Amygdala (tissue), 56 donors: Measurements from ENCODE around the gene THOC6.

Source experiments
- DNase-seq, 56 donors: peaks; one replicate each; lab custom pipeline; 2025; lab: John Stamatoyannopoulos, UW

The THOC6 gene

GRCh38 chr16:3027983-3028715 lies 4.3 kb downstream of the THOC6 start:
- peak in 41 of 56 donors; percentile 14 to 77 (median 46) for DNase-seq

DNA sequence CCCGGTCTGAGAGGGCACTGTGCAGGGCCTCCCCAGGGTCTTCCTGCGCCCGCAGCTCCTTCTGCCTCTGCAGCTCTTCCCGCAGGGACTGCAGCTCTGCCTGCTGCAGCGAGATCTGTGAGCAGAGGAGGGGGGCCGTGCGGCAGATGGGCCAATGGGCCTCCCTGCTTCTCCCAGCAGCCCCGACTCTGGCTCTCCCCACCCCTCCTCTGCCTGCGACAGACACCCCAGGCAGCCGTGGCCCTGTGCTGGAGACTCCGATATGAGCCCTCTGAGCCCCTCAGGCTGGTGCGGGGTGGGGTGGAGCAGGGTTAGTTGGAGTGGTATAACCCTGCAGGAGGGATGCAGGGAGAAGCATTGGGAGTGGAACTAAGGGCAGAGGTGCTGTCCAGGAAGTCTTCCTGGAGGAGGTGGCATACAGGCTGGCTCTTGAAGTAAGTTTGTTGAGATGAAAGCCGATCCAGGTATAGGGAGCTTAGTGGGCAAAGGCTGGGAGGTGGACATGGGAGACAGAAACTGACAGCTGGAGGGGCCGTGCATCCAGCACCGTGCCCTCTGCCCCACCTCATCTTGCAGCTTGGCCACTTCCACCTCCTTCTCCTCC lies 5.0 kb downstream of the THOC6 start:
- DNase-seq: no peak

DNA sequence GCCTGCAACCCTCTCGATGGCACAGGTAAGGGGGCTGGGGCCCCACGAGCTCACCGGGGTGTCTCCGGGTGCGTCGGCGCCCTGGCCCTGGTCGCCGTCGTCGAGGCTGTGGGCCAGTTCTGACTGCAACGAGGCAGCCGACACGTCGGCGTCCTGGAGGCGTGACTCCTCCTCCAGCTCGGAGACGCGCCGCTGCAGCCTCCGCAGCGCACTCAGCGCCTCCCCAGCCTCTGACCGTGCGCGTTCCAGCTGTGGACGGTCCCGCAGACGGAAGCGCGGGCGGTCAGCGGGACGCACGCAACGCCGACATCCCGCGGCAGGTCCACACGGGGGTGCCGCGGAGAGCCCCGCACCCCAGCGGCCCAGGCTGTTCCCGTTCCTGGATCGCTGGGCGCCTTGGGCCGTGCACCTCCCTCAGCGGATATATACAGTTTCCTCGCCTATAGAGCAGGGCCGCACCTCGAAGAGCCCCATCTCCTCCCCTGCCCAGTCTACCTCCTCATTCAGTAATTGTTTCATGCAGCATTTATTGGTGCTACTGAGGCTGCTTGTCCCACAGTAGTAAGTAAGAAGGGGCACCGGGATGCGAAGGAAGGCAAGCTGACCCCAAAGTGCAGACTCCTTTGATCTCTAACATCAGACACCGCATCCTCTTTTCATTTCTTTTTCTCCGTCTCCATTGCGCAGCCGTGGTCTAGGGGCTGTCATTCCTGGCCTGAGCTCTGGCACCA lies 5.8 kb downstream of the THOC6 start:
- DNase-seq: no peak

- DNase-seq: no peak
Observed at GRCh38 chr16:3030222-3031212, 6.7 kb downstream of the THOC6 start.

DNA sequence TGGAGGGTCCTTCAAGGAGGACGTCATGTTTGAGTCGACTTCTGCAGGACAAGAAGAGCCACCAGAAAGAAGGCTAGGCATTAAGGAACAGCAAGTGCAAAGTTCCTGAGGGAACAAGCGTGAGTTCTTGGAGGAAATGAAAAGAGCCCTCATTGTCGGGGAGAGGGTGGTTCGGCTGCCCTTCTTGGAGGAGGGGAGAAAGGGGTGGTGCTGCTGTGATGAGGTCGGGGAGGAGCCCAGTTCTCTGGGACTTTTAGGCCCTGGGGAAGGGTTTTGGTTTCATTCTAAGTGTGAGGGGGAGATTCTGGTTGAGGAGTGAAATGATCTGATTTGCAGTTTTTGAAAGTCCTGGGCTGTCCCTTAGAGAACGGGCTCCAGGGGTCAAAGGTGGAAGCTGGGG lies 8.8 kb downstream of the THOC6 start:
- no peak for DNase-seq

- no peak for DNase-seq
Observed at GRCh38 chr16:3035289-3035971, 11.6 kb downstream of the THOC6 start.

DNA sequence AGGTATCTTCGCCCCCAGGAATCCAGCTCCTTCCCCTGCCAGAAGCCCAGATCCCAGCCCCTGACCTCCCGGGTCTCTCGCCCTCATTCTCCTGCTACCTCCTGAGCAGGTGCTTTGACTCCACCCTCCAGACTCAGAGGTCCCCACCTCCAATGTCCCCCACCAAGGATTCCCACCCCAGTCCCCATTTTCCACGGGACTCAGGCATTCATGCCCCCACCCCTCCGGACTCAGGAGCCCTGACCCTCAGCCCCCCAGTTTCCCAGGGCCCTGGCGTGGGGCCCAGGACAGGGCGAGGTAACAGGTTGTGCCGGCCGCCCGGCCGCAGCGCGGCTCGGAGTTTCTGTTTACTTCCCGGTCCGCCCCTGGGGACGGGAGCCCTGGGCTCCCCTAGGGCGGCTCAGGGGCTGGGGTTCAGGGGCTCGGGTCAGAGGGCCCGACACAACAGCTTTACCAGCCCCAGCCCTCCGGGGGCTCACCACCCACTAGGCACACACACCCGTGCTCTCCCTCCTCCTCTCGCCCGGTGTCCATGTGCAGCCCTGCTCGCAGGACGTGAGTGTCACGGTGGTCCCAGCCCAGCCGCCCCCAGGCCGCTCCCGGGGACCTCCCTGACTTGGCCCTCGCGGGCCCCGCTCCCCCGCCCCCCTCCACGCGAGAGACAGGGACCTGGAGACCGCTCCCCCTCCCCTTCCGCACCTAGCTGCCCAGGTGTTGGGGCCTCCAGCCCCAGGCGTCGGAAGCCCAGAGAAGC lies 12.3 kb downstream of the THOC6 start:
- DNase-seq: no peak

DNA sequence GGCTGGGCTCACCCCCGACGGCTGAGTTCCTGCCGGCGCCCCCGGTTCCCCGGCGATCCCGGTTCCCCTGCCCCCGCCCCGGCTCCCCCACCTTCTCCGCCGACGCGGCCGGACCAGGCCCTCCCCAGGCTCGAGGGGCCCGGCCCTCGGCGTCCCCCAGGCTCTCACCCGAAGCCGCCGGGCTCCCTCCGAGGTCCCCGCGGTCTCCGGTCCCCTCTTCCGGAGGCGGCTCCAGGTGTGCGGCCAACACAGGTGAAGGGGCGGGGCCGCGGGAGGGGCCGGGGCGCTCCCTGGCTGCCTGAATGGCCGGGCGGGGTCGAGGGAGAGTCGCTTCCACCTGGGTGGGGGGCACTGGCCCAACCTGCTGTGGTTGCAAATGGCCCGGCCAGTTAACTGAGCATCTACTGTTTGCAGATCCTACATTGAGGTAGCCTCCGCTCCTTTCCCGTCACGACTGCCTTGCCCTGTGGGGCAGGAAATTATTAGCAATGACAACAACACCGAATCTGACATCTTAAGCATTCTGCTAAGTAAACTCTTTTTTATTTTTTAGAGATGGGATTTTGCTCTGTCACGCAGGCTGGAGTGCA lies 13.0 kb downstream of the THOC6 start, which contains the start of gene BICDL2:
BICDL2 (minus strand) TSS at position 219 of the 590 bp plus-strand sequence. CDS start 1,448 bp downstream, outside the sequence.
- DNase-seq: no peak

DNA sequence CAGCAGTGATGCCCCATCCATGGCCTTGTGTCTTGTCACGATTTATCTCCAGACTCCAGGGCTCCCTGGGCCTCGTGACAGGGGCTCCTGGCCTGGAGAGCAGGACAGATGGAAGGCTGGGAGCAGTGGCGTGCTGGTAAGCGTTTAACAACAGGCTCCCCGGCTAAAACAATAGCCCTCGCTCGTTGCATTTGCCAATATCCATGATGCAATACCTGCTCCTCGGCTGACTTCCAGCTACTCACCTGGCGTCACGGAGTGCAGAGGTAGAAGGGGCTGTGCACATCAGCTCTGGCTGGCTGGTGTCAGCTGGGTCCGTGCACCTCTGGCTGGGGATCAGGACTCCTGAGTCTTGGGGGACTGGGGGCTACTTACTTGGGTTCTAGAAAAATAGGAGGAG lies 14.4 kb downstream of the THOC6 start:
- no peak for DNase-seq

GRCh38 chr16:3038896-3039295 lies 15.1 kb downstream of the THOC6 start:
- no peak for DNase-seq

- no peak for DNase-seq
Observed at GRCh38 chr16:3042376-3042775, 18.5 kb downstream of the THOC6 start.

DNA sequence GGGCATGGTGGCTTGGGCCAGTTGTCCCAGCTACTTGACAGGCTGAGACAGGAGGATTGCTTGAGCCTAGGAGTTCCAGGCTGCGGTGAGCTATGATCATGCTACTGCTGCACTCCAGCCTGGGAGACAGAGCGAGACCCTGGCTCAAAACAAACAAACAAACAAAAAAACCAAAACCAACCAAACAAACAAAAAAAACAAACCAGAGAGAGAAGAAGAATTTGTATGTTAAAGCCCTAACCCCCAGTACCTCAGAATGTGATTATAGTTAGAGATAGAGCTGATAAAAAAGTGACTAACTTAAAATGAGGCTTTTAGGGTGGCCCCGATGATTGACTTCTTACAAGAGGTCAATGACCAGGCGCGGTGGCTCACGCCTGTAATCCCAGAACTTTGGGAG lies 20.9 kb downstream of the THOC6 start:
- no peak for DNase-seq

GRCh38 chr16:3045758-3046640 lies 22.2 kb downstream of the THOC6 start, which contains the start of gene MMP25:
MMP25 (plus strand) TSS chr16:3046561; CDS start chr16:3046918, 357 bp downstream.
- DNase-seq: peak in 1 of 56 donors; percentile 16

- DNase-seq: no peak
Observed at GRCh38 chr16:3046641-3047386, 23.0 kb downstream of the THOC6 start.

DNA sequence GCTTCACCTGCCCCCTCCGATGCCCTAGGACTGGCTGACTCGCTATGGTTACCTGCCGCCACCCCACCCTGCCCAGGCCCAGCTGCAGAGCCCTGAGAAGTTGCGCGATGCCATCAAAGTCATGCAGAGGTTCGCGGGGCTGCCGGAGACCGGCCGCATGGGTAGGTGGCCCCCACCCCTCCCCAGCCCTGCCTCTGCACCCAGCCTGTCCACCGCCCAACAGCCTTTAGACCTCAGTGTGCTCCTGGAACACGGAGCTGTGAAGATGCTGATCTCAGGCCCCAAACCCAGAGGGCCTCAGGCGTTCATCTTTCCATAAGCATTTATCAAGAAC lies 23.5 kb downstream of the THOC6 start:
- no peak for DNase-seq

- DNase-seq: no peak
Observed at GRCh38 chr16:3049921-3050481, 26.2 kb downstream of the THOC6 start.

- no peak for DNase-seq
Observed at GRCh38 chr16:3050487-3050886, 26.7 kb downstream of the THOC6 start.
